ENCODE results near the gene DNAH17. TPM values are rescaled to one million over a fixed set of nuclear protein-coding genes. Genes with fewer than 3 reads are reported as not detected.

Gene DNAH17
- total and polyA plus RNA-seq, 2 of the 13 experiments (the other 11 are each of a cell fraction or from before 2014, with no cell fraction given), result 0.86 to 1.6 TPM

DNA sequence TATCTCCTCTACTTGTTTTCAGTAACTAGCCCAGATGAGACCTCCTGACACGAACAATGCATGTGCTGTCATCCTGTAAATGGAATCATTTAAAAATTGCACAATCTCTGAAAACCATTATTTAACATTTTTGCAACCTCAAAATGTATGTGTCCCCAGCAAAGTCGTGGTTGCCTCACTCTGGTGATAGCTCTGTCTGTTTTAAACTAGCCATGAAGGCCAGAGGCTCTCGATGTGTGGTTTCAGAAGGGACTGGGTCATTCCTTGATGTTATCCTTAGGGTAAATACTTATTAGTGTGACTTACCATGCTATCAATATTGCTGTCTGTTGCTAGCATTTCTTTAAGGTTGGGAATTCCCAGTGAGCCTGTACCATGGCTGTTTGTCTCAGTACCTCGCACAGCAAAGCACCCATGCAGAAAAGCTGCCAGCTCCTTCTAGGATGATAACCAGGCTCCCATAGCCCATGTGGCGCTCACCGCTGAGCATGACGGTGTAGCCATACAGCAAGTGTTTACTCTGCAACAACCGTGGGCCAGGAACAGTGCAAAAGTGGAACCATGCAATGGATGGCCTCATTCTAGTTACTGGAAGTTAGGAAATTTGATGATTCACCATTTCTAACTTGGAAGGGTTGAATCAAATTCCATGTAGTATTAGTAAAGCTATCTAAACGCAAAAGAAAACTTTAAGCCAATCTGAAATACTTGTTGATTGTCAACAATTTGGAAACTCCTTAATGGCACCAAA, 201.6 kb downstream of the DNAH17 start (continued):
- TF ChIP-seq ZMYM3 (CRISPR knock-in tag; IDR thresholded peaks at IDR 0.05) (peak; percentile 61), POLR2G (IDR thresholded peaks at IDR 0.05; ENCODE audit: low read depth, low read length) (no peak), KLF16 (CRISPR knock-in tag; IDR thresholded peaks at IDR 0.05) (peak in 1 of 2 experiments; percentile 32; a peak in 1 of 4 replicates), ZNF564 (CRISPR knock-in tag; IDR thresholded peaks at IDR 0.05) (no peak), SAP130 (CRISPR knock-in tag; IDR thresholded peaks at IDR 0.05; ENCODE audit: low read depth) (peak; percentile 81), ZNF44 (CRISPR knock-in tag; IDR thresholded peaks at IDR 0.05) (no peak), KDM4B (CRISPR knock-in tag; IDR thresholded peaks at IDR 0.05) (peak; percentile 36; the same call in 1 of the 2 replicates), EP300 (IDR thresholded peaks at IDR 0.05; ENCODE audit: low read depth in 2 of 2, low read length in 2 of 2) (peak in 1 of 2 experiments; percentile 36; a peak in 2 of 4 replicates), EP300 (CRISPR knock-in tag; IDR thresholded peaks at IDR 0.05; ENCODE audit: borderline replicate concordance) (0 out of 2 replicates have a peak, but pooled peaks have one; percentile 9), HMG20A (CRISPR knock-in tag; IDR thresholded peaks at IDR 0.05; ENCODE audit: borderline replicate concordance) (peak; percentile 14; the same call in 1 of the 2 replicates), KAT8 (CRISPR knock-in tag; IDR thresholded peaks at IDR 0.05) (peak; percentile 15), CBFB (CRISPR knock-in tag; IDR thresholded peaks at IDR 0.05) (0 out of 2 replicates have a peak, but pooled peaks have one; percentile 19), ZNF780A (CRISPR knock-in tag; IDR thresholded peaks at IDR 0.05) (no peak), ZNF282 (IDR thresholded peaks at IDR 0.05; ENCODE audit: partially characterized antibody) (no peak)
- TF ChIP-seq, protein P1, sequence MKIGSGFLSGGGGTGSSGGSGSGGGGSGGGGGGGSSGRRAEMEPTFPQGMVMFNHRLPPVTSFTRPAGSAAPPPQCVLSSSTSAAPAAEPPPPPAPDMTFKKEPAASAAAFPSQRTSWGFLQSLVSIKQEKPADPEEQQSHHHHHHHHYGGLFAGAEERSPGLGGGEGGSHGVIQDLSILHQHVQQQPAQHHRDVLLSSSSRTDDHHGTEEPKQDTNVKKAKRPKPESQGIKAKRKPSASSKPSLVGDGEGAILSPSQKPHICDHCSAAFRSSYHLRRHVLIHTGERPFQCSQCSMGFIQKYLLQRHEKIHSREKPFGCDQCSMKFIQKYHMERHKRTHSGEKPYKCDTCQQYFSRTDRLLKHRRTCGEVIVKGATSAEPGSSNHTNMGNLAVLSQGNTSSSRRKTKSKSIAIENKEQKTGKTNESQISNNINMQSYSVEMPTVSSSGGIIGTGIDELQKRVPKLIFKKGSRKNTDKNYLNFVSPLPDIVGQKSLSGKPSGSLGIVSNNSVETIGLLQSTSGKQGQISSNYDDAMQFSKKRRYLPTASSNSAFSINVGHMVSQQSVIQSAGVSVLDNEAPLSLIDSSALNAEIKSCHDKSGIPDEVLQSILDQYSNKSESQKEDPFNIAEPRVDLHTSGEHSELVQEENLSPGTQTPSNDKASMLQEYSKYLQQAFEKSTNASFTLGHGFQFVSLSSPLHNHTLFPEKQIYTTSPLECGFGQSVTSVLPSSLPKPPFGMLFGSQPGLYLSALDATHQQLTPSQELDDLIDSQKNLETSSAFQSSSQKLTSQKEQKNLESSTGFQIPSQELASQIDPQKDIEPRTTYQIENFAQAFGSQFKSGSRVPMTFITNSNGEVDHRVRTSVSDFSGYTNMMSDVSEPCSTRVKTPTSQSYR (CRISPR knock-in tag; IDR thresholded peaks at IDR 0.05; ENCODE audit: borderline replicate concordance), result 0 out of 2 replicates have a peak, but pooled peaks have one; percentile 16
- TF ChIP-seq, protein P2, sequence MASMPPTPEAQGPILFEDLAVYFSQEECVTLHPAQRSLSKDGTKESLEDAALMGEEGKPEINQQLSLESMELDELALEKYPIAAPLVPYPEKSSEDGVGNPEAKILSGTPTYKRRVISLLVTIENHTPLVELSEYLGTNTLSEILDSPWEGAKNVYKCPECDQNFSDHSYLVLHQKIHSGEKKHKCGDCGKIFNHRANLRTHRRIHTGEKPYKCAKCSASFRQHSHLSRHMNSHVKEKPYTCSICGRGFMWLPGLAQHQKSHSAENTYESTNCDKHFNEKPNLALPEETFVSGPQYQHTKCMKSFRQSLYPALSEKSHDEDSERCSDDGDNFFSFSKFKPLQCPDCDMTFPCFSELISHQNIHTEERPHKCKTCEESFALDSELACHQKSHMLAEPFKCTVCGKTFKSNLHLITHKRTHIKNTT (CRISPR knock-in tag; IDR thresholded peaks at IDR 0.05), result no peak
- TF ChIP-seq, protein P3, sequence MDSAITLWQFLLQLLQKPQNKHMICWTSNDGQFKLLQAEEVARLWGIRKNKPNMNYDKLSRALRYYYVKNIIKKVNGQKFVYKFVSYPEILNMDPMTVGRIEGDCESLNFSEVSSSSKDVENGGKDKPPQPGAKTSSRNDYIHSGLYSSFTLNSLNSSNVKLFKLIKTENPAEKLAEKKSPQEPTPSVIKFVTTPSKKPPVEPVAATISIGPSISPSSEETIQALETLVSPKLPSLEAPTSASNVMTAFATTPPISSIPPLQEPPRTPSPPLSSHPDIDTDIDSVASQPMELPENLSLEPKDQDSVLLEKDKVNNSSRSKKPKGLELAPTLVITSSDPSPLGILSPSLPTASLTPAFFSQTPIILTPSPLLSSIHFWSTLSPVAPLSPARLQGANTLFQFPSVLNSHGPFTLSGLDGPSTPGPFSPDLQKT (CRISPR knock-in tag; IDR thresholded peaks at IDR 0.05; ENCODE audit: borderline replicate concordance), result no peak
- TF ChIP-seq, protein P4, sequence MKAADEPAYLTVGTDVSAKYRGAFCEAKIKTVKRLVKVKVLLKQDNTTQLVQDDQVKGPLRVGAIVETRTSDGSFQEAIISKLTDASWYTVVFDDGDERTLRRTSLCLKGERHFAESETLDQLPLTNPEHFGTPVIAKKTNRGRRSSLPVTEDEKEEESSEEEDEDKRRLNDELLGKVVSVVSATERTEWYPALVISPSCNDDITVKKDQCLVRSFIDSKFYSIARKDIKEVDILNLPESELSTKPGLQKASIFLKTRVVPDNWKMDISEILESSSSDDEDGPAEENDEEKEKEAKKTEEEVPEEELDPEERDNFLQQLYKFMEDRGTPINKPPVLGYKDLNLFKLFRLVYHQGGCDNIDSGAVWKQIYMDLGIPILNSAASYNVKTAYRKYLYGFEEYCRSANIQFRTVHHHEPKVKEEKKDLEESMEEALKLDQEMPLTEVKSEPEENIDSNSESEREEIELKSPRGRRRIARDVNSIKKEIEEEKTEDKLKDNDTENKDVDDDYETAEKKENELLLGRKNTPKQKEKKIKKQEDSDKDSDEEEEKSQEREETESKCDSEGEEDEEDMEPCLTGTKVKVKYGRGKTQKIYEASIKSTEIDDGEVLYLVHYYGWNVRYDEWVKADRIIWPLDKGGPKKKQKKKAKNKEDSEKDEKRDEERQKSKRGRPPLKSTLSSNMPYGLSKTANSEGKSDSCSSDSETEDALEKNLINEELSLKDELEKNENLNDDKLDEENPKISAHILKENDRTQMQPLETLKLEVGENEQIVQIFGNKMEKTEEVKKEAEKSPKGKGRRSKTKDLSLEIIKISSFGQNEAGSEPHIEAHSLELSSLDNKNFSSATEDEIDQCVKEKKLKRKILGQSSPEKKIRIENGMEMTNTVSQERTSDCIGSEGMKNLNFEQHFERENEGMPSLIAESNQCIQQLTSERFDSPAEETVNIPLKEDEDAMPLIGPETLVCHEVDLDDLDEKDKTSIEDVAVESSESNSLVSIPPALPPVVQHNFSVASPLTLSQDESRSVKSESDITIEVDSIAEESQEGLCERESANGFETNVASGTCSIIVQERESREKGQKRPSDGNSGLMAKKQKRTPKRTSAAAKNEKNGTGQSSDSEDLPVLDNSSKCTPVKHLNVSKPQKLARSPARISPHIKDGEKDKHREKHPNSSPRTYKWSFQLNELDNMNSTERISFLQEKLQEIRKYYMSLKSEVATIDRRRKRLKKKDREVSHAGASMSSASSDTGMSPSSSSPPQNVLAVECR (CRISPR knock-in tag; IDR thresholded peaks at IDR 0.05; ENCODE audit: borderline replicate concordance), result peak; percentile 14; the same call in 1 of the 2 replicates

All from HepG2 (cell line).